HepG2 (cell line): ENCODE measurements around the gene EPB42. TPM values are rescaled to one million over a fixed set of nuclear protein-coding genes. Genes with fewer than 3 reads are reported as not detected.

Experiments used
- CHD4 ChIP-seq: fragments of 200-600 bp; sonication (generic); IDR thresholded peaks from 2 replicates; pipeline ENCODE4 v1.7.0; 2017; ENCODE audit warnings: mild to moderate bottlenecking, low read length, borderline replicate concordance
- DNMT1 ChIP-seq: sonication (generic); formaldehyde crosslinking; IDR thresholded peaks from 2 replicates; pipeline ENCODE4 v1.5.1; 2020; ENCODE audit warnings: mild to moderate bottlenecking, missing genetic modification reagents
- ESRRA ChIP-seq: sonication (generic); formaldehyde crosslinking; IDR thresholded peaks from 2 replicates; pipeline ENCODE4 v1.5.1; 2020; ENCODE audit warnings: mild to moderate bottlenecking, low read depth, missing genetic modification reagents
- FOXC1 ChIP-seq: sonication (generic); formaldehyde crosslinking; IDR thresholded peaks from 2 replicates; pipeline ENCODE4 v1.8.0; 2022; ENCODE audit warnings: mild to moderate bottlenecking, missing genetic modification reagents, borderline replicate concordance
- FOXK1 ChIP-seq: sonication (generic); formaldehyde crosslinking; IDR thresholded peaks from 2 replicates; pipeline ENCODE4 v1.4.0; 2020; ENCODE audit warnings: low read depth, missing genetic modification reagents, borderline replicate concordance
- GTF3A ChIP-seq: sonication (generic); formaldehyde crosslinking; conservative IDR thresholded peaks from 2 replicates; pipeline ENCODE4 v1.4.0; 2020; ENCODE audit warnings: mild to moderate bottlenecking, missing genetic modification reagents
- KDM3A ChIP-seq: IDR thresholded peaks from 2 replicates; pipeline ENCODE4 v1.6.1; 2018; ENCODE audit warnings: low read depth, missing compliant biosample characterization
- NFYB ChIP-seq: sonication (generic); formaldehyde crosslinking; IDR thresholded peaks from 2 replicates; pipeline ENCODE4 v1.4.0; 2020; ENCODE audit warnings: missing genetic modification reagents
- PAF1 ChIP-seq: IDR thresholded peaks from 2 replicates; pipeline ENCODE4 v1.6.1; 2016; ENCODE audit warnings: missing genetic modification reagents, missing compliant biosample characterization
- RFX3 ChIP-seq: IDR thresholded peaks from 2 replicates; pipeline ENCODE4 v1.6.1; 2016; ENCODE audit warnings: missing biosample characterization, missing genetic modification reagents
- TCF12 ChIP-seq, 2 experiments: fragments of 450-650 bp in 1 of 2; sonication (generic) in 1 of 2; formaldehyde crosslinking in 1 of 2; IDR thresholded peaks; 2 replicates each; pipeline versions ENCODE4 v1.6.1 to v1.8.0; 2017 to 2022; ENCODE audit warnings: antibody characterized with exemption in 1 of 2, mild to moderate bottlenecking in 1 of 2, missing genetic modification reagents in 1 of 2, moderate library complexity in 1 of 2
- TOE1 ChIP-seq: sonication (generic); formaldehyde crosslinking; IDR thresholded peaks from 2 replicates; pipeline ENCODE4 v1.4.0; 2020; ENCODE audit warnings: mild to moderate bottlenecking, missing genetic modification reagents
- ZIK1 ChIP-seq: sonication (generic); formaldehyde crosslinking; IDR thresholded peaks from 2 replicates; pipeline ENCODE4 v1.5.0; 2020; ENCODE audit warnings: mild to moderate bottlenecking, low read depth, missing genetic modification reagents, borderline replicate concordance
- ZMYM2 ChIP-seq: sonication (generic); formaldehyde crosslinking; IDR thresholded peaks from 2 replicates; pipeline ENCODE4 v1.8.0; 2022; ENCODE audit warnings: mild to moderate bottlenecking, missing genetic modification reagents
- ZNF24 ChIP-seq: fragments of 450-650 bp; IDR thresholded peaks from 2 replicates; pipeline ENCODE4 v1.6.1; 2017; ENCODE audit warnings: antibody characterized with exemption, mild to moderate bottlenecking
- ZNF350 ChIP-seq: sonication (generic); formaldehyde crosslinking; IDR thresholded peaks from 2 replicates; pipeline ENCODE4 v1.4.0; 2020; ENCODE audit warnings: mild to moderate bottlenecking, low read depth, missing genetic modification reagents, borderline replicate concordance
- ZNF383 ChIP-seq: sonication (generic); formaldehyde crosslinking; IDR thresholded peaks from 2 replicates; pipeline ENCODE4 v1.4.0; 2020; ENCODE audit warnings: missing genetic modification reagents, mild to moderate bottlenecking, borderline replicate concordance
- ZNF780A ChIP-seq: sonication (generic); formaldehyde crosslinking; IDR thresholded peaks from 2 replicates; pipeline ENCODE4 v1.8.0; 2022; ENCODE audit warnings: mild to moderate bottlenecking, missing genetic modification reagents, moderate library complexity
- ZNF816 ChIP-seq: sonication (generic); formaldehyde crosslinking; IDR thresholded peaks from 2 replicates; pipeline ENCODE4 v1.8.0; 2022; ENCODE audit warnings: missing genetic modification reagents, mild to moderate bottlenecking, borderline replicate concordance
- ZNF83 ChIP-seq: sonication (generic); formaldehyde crosslinking; IDR thresholded peaks from 2 replicates; pipeline ENCODE4 v1.4.0; 2020; ENCODE audit warnings: missing genetic modification reagents, mild to moderate bottlenecking, borderline replicate concordance
- polyA plus RNA-seq, 8 experiments: library from polyadenylated mRNA; depleted of rRNA in 3 of 8; stranded (reverse) in 7 of 8; unstranded in 1 of 8; fragments of >200 nt; fragmentation: Illumina TruSeq in 4 of 8; extraction: Trizol in 4 of 8; gene quantifications; 2 replicates each; pipeline versions ENCODE4 v1.2.1 to v1.2.3, GENCODE V29; 2011 to 2016; ENCODE audit warnings: low read depth in 4 of 8, missing spikeins in 1 of 8, mixed read lengths in 1 of 8; ENCODE audit not compliant: insufficient read depth in 1 of 8
- total RNA-seq, 5 experiments: library from RNA; depleted of rRNA; stranded (reverse); fragments of >200 nt; fragmentation: Illumina TruSeq; extraction: Trizol; gene quantifications; 2 replicates each; pipeline ENCODE4 v1.2.3, GENCODE V29; 2016; ENCODE audit warnings: low read depth in 1 of 5
- TF ChIP-seq, protein P1 (sequence below): sonication (generic); formaldehyde crosslinking; IDR thresholded peaks from 2 replicates; pipeline ENCODE4 v1.8.1; 2022; ENCODE audit warnings: low read depth, mild to moderate bottlenecking, missing genetic modification reagents
- TF ChIP-seq, protein P2 (sequence below): sonication (generic); formaldehyde crosslinking; IDR thresholded peaks from 2 replicates; pipeline ENCODE4 v1.4.0; 2020; ENCODE audit warnings: mild to moderate bottlenecking, low read depth, missing genetic modification reagents
- TF ChIP-seq, protein P3 (sequence below): sonication (generic); formaldehyde crosslinking; IDR thresholded peaks from 2 replicates; pipeline ENCODE4 v1.4.0; 2020; ENCODE audit warnings: missing genetic modification reagents

Gene EPB42
- total and polyA plus RNA-seq, 2 of the 13 experiments (the other 11 are each of a cell fraction or from before 2014, with no cell fraction given): not detected

DNA sequence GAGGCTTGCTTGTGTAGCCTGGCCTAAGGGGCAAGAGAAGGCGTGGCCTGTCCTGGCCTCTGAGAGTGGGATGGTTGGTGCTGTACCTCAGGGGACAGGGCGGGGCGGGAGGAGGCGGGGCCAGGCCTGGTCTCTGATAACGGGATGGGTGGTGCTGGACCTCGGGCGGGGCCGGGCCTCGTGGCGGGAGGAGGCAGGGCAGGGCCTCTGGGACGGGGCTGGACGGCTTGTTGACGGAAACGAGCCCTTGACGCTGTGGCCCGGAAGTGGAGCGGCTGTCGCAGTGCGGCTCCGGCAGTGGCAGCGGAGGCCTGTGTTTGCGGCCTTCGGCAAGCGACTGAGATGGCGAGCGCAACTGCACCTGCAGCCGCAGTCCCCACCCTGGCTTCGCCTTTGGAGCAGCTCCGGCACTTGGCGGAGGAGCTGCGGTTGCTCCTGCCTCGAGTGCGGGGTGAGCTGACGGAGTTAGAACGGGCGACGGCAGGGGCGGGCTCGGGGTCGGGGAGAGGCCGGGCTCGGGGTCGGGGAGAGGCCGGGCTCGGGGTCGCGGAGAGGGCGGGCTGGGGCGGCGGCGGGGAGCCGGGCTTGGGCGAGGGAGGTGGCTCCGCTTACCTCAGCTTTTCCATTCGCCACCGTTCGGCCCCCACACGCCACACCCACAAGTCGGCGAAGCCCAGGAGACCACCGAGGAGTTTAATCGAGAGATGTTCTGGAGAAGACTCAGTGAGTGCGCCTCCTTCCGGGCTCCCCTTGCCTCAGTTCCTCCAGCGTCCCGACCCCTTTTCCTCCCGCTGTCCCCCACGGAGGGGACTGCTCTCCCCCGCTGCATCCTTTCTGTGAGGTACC lies 35.4 kb downstream of the EPB42 start, which contains the start of gene CCNDBP1 (continued):
- TF ChIP-seq NFYB: peak; percentile 46
- TF ChIP-seq, protein P1, sequence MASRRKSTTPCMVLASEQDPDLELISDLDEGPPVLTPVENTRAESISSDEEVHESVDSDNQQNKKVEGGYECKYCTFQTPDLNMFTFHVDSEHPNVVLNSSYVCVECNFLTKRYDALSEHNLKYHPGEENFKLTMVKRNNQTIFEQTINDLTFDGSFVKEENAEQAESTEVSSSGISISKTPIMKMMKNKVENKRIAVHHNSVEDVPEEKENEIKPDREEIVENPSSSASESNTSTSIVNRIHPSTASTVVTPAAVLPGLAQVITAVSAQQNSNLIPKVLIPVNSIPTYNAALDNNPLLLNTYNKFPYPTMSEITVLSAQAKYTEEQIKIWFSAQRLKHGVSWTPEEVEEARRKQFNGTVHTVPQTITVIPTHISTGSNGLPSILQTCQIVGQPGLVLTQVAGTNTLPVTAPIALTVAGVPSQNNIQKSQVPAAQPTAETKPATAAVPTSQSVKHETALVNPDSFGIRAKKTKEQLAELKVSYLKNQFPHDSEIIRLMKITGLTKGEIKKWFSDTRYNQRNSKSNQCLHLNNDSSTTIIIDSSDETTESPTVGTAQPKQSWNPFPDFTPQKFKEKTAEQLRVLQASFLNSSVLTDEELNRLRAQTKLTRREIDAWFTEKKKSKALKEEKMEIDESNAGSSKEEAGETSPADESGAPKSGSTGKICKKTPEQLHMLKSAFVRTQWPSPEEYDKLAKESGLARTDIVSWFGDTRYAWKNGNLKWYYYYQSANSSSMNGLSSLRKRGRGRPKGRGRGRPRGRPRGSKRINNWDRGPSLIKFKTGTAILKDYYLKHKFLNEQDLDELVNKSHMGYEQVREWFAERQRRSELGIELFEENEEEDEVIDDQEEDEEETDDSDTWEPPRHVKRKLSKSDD (CRISPR knock-in tag): no peak
- no peak for TF ChIP-seq ZNF24
- TF ChIP-seq ZNF383 (CRISPR knock-in tag): no peak
- TF ChIP-seq ZIK1: peak; percentile 46; the same call in 1 of the 2 replicates
- TF ChIP-seq RFX3 (CRISPR knock-in tag): no peak
- no peak for TF ChIP-seq CHD4
- TF ChIP-seq FOXK1 (CRISPR knock-in tag): peak; percentile 99
- peak; percentile 36; the same call in 1 of the 2 replicates for TF ChIP-seq ZMYM2 (CRISPR knock-in tag)
- TF ChIP-seq ZNF780A: no peak
- TF ChIP-seq, protein P2, sequence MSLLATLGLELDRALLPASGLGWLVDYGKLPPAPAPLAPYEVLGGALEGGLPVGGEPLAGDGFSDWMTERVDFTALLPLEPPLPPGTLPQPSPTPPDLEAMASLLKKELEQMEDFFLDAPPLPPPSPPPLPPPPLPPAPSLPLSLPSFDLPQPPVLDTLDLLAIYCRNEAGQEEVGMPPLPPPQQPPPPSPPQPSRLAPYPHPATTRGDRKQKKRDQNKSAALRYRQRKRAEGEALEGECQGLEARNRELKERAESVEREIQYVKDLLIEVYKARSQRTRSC (CRISPR knock-in tag): no peak; the same call in 1 of the 2 replicates
- no peak for TF ChIP-seq KDM3A
- TF ChIP-seq ZNF83 (CRISPR knock-in tag): 0 out of 2 replicates have a peak, but pooled peaks have one; percentile 53
- no peak for TF ChIP-seq TOE1 (CRISPR knock-in tag)
- TF ChIP-seq FOXC1 (CRISPR knock-in tag): peak; percentile 64; the same call in 1 of the 2 replicates
- TF ChIP-seq PAF1 (CRISPR knock-in tag): no peak
- no peak for TF ChIP-seq GTF3A (CRISPR knock-in tag)
- peak; percentile 35; the same call in 1 of the 2 replicates for TF ChIP-seq ZNF816 (CRISPR knock-in tag)
- no peak for TF ChIP-seq TCF12 (IDR thresholded peaks at IDR 0.05)
- TF ChIP-seq TCF12 (CRISPR knock-in tag; IDR thresholded peaks at IDR 0.05): 0 out of 2 replicates have a peak, but pooled peaks have one; percentile 34
- no peak for TF ChIP-seq ESRRA
- no peak for TF ChIP-seq DNMT1 (CRISPR knock-in tag)
- TF ChIP-seq, protein P3, sequence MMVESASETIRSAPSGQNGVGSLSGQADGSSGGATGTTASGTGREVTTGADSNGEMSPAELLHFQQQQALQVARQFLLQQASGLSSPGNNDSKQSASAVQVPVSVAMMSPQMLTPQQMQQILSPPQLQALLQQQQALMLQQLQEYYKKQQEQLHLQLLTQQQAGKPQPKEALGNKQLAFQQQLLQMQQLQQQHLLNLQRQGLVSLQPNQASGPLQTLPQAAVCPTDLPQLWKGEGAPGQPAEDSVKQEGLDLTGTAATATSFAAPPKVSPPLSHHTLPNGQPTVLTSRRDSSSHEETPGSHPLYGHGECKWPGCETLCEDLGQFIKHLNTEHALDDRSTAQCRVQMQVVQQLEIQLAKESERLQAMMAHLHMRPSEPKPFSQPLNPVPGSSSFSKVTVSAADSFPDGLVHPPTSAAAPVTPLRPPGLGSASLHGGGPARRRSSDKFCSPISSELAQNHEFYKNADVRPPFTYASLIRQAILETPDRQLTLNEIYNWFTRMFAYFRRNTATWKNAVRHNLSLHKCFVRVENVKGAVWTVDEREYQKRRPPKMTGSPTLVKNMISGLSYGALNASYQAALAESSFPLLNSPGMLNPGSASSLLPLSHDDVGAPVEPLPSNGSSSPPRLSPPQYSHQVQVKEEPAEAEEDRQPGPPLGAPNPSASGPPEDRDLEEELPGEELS: peak; percentile 83
- no peak; the same call in 1 of the 2 replicates for TF ChIP-seq ZNF350
